Heart left ventricle (tissue), 13 donors: ENCODE measurements around the gene ISOC2.

Experiments used
- CTCF ChIP-seq, 12 donors: fragments of 200-600 bp; sonication (generic) in 4 of 12; IDR thresholded peaks; one replicate each; pipeline versions ENCODE4 v1.5.0 to v1.8.0; 2018 to 2022; ENCODE audit warnings: antibody characterized with exemption in 12 of 12, mild to moderate bottlenecking in 5 of 12
- POLR2A ChIP-seq, 2 donors: fragments of 450-650 bp; IDR thresholded peaks; one replicate each; pipeline ENCODE4 v1.6.1; 2017; ENCODE audit warnings: antibody characterized with exemption in 2 of 2, mild to moderate bottlenecking in 2 of 2, moderate library complexity in 2 of 2
- donor health status: ischemic (EF 13 %, LVEDD 7.1; RV severe dilation, severe dysfunction).
- donor health status: DM: no; HTN: yes; CAD: no.
- donor health status: DM: no; HTN: no; CAD: no.
- donor health status: ischemic (EF 25% LVEDD 6.9; RV normal size, moderate dysfunction).
- donor health status: ischemic (EF 25% LVEDD 5.7; RV mildly dilated, moderate dysfunction).
- donor health status: ischemic (EF 35%, LVEDD 5.7; RV mildly dilated, moderate dysfunction).
- donor health status: nonischemic (EF 11% LVEDD 7.7; RV severe dilation, severe dysfunction).
- donor health status: DM: yes; HTN: yes; CAD: no.
- donor health status: PGD.
- donor health status: ischemic (EF 29% LVEDD 5.4; RV normal size, mild dysfunction).
- donor health status: nonischemic (EF 23%, LVEDD 6.1; RV moderate dilation, normal function).

- no peak for TF ChIP-seq CTCF (IDR thresholded peaks at IDR 0.05)
- no peak for TF ChIP-seq POLR2A (IDR thresholded peaks at IDR 0.05)
These were observed 27.7 kb upstream of the ISOC2 start for GRCh38 chr19:55488986-55489710.
